HG02870 (cell line): ENCODE measurements around the gene BRD3.
"Not testable (repeated sequence)": the region's sequence is repeated elsewhere in the genome, so short reads cannot be mapped to it uniquely, and the experiment has no call there.

Source experiments
- ATAC-seq: cut with Tn5 transposase; IDR thresholded peaks from one replicate; pipeline ENCODE4 v1.9.1; 2021; ENCODE audit warnings: mild to moderate bottlenecking, moderate library complexity; ENCODE audit not compliant: unreplicated experiment

Gene BRD3

DNA sequence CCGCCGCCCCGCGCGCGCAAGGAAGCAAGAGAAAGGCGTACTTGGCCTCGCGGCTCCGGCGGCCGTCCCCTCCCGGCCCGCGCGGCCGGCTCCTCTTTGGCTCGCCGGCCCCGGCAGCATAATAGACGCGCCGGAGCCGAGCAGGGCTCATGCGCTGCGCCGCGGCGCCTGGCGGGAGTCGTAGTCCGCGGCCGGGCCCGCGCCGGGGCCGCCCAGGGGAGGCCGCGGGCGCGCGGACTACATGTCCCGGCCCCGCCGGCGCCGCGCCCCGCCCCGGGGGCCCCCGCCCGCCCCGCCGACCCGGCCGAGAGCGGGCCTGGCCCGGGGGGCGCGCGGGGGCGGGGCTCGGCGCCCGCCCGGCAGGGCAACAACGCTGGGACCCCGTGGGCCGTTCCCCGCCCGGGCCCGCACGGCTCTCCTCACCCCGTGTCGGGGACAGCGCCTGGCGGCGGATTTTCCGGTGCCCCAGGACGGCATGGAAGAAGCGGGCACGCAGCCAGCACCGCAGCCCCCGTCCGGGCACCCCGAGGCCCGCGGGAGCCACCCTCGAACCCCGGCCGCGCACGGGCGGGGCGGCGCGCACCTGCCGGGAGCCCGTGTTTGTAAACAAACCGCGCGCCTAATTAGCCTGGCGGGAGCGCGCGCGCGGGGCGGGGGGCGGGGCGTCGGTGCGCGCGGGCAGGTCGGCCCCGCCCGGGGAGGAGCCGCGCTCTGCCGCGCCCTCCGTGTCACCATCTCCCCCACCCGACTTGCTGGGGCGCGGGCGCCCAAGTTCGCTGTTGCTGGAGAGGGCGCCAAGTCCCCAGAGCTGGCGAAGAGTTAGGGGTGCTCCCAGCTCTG, at the start of gene BRD3:
Gene BRD3 (minus strand): TSS at position 123 of the 840 bp plus-strand sequence. CDS start 14,549 bp downstream, outside the sequence.
- ATAC-seq = peak; percentile 68

DNA sequence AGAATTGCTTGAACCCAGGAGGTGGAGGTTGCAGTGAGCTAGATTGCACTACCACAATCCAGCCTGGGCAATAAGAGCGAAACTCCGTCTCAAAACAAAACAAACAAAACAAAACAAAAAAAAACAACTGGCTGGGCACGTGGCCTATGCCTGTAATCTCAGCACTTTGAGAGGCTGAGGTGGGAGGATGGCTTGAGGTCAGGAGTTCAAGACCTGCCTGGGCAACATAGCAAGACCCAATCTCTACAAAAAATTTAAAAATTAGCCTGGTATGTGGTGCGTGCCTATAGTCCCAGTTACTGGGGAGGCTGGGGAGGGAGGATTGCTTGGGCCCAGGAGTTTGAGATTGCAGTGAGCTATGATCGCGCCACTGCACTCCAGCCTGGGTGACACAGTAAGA, 44.7 kb upstream of the BRD3 start:
- ATAC-seq = no peak

DNA sequence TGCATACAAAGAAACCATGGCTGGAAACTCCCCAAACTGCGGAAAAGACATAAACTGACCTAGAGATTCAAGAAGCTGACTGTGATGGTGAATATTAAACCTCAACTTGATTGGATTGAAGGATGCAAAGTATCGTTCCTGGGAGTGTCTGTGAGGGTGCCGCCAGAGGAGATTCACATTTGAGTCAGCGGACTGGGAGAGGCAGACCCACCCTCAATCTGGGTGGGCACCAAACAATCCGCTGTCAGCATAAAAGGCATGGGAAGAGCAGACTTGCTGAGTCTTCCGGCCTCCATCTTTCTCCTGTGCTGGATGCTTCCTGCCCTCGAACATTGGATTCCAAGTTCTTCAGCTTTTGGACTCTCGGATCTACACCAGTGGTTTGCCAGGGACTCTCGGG, 43.2 kb upstream of the BRD3 start:
- ATAC-seq = no peak

DNA sequence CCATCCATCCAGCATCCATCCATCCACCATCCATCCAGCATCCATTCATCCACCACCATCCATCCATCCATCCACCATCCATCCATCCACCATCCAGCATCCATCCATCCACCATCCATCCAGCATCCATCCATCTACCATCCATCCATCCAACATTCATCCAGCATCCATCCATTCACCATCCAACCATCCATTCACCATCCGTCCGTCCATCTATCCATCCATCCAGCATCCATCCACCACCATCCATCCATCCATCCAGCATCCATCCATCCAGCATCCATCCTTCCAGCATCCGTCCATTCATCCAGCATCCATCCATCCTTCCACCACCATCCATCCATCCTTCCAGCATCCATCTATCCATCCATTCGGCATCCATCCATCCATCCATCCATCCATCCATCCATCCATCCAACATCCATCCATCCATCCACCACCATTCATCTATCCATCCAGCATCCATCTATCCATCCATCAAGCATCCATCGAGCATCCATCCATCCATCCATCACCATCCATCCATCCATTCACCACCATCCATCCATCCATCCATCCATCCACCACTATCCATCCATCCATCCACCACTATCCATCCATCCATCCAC, 35.7 kb upstream of the BRD3 start:
- no peak for ATAC-seq

DNA sequence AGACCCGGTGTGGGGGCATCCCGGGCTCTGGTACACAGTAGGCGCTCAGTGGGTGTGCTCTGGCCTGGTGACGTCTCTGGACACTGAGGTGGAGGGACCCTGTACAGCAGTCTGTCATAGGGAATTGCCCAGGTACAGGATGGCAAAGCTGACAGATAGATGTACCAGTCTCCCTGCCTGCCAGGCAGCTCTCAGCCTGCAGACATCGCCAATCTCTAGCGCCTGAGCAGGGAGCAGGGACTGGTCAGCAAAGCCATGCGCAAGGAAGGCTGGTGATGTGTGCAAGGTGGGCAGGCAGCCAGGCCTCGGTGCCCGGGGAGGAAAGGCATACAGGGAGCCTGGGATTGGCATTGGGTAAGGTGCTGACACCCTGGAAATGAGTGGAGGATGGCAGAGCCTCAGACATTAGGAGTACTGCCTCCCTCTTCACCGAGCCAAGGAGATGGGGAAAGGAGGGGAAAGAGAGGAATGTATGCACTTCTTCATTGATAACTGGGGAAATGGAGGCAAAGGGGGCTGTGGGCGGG, 33.9 kb upstream of the BRD3 start:
- no peak for ATAC-seq

DNA sequence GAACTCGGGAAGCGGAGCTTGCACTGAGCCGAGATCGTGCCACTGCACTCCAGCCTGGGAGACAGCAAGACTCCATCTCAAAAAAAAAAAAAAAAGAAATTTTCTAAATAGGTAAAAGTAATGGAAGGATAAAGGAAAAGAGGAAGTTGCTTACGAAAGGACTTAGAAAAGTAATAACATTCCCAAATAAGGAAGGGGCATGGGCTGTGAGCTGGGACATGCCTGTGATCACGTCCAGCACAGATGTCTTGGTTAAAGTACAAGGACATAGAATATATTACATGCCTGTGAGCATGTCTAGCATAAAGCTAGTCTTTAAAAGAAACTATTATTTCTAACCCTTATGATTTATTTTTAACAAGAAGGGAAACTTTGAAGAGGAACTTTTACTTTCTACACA, 33.3 kb upstream of the BRD3 start:
- not testable (repeated sequence) for ATAC-seq

DNA sequence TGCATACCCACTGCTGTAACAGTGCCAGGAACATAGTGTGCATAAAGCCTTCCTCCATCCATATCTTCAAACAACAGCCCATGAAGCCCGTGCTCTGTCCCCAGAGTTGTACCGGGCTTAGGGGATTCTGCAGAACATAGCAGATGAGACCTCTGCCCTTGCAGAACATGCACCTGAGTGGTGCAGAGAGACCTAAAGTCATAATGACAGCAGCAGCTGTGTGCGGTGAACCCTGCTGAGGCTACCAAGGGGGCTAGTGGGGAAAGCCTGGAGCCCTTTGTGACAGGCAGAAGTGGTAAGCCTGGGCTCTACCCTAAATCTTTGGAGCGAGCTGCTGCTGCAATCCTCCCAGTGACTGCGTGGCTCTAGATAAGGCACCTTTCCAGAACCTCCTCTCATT, 32.2 kb upstream of the BRD3 start:
- no peak for ATAC-seq

DNA sequence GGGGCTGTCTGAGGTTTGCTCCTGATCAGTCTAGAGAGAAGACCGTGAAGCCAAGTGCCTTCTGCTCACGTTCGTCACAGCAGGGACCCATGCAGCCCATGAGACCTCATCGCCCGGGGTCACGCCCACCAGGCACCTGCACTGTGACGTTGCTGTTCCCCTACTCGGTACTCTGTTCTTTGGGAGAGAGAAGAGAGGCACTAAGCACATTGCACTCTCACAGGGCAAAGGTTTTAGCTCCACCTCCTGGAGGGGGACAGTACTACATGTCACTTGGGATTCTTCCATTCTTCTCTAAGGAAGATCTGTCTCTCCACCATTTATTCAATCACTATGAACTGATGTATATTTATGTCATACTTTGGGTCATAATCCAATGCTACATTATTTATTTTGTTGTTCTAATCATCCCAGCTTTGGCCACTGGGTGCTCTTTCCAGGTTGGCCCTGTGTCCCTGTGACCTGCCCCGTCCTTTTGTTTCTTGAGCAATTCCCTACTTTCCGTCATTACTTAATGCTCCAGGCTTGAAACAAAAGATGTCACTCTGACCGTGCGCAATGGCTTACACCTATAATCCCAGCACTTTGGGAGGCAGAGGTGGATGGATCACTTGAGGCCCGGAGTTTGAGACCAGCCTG, 31.4 kb upstream of the BRD3 start:
- ATAC-seq = no peak

DNA sequence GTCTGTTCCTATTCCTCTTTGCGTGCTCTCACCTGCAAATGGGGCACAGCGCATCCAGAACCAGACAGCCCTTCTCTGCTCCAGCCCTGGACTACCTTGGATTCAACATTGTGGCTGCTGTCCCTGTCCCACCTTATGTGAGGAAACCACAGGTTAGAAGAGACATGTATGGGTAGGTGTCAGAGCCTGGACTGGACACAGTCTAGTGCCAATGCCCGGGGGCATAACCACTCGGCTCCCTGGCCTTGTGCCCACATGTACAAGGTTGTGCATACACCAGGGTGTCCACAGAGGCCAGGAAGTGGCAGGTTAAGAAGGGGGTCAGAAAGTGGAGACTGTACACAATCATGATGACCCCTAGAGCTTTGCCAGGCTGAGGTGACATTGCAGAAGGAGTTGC, 22.1 kb upstream of the BRD3 start:
- ATAC-seq = no peak

DNA sequence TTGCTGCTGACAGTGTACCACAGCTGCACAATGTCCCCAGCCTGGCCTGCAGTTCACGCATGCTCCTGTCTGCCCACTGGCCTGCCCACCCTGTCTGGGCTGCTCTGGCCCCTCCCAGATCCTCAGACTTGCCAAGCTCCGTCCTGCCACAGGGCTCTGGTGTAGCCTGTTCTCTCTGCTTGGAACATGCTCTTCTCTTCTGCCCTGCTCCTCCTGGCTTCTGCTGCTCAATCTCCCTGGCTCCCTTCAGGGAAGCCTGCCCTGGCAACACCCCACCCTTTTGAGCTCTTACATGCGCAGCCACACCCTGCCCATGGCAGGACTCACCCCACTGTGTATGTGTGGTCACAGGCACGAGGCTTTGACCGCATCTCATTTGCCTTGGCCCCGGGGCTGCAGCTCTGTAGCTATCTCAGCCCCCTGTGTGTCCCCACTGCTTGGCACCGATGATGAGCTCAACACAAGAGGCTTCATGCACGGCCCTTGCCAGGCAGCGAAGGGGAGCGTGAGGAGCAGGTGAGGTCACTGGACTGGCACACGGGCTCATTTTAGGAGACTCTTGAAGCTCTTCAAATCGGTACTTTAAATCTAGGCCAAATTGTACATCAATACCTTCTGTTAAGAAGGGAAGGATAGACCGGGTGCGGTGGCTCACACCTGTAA, 20.4 kb upstream of the BRD3 start:
- ATAC-seq = no peak

DNA sequence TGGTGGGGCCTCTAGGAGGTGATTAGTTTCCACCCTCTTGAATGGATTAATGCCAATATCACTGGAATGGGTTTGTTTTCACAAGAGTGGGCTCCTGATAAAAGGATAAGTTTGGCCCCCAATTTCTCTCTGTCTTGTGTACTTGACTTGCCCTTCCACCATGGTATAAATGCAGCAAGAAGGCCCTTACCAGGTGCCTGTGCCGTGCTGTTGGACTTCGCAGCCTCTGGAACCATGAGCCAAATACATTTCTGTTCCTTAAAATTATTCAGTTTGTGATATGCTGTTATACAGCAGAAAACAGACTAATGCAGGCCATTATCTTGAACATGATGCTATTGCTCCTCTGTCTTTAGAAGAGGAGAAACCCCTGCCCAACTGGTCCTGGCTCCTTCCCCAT, 17.8 kb upstream of the BRD3 start:
- no peak for ATAC-seq

DNA sequence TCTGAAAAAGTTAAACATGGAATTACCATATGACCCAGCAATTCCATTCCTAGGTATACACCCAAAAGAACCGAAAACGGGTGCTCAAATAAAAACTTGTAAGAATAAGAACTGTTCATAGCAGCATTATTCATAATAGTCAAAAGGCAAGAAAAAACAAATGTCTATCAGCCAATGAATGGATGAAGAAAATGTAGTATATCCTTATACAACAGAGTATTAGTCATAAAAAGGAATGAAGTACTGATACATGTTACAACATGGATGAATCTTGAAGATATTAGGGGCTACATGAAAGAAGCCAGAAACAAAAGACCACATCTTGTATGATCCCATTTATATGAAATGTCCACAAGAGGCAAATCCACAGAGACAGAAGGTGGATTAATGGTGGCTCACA, 15.6 kb upstream of the BRD3 start:
- no peak for ATAC-seq

DNA sequence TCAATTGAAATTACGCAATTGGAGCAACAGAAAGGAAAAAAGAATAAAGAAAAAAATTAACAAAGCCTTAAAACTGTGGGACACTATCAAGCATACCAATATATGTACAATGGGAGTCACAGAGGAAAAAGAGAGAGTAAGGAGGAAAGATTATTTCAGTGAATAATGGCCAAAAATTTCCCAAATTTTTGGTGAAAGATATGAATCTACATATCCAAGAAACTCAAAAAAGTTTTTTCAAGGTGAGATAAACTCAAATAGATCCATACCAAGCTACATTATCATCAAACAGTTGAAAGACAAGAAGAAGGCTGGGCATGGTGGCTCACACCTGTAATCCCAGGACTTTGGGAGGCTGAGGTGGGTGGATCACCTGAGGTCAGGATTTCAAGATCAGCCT, 8.8 kb upstream of the BRD3 start:
- ATAC-seq = no peak

DNA sequence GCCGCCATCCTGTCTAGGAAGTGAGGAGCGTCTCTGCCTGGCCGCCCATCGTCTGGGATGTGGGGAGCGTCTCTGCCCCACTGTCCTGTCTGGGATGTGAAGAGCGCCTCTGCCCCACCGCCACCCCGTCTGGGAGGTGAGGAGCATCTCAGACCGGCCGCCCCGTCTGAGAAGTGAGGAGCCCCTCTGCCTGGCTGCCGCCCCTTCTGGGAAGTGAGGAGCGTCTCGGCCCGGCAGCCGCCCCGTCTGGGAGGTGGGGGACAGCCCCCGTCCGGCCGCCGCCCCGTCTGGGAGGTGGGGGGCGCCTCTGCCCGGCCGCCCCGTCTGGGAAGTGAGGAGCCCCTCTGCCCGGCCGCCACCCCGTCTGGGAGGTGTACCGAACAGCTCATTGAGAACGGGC, 7.9 kb upstream of the BRD3 start:
- not testable (repeated sequence) for ATAC-seq

DNA sequence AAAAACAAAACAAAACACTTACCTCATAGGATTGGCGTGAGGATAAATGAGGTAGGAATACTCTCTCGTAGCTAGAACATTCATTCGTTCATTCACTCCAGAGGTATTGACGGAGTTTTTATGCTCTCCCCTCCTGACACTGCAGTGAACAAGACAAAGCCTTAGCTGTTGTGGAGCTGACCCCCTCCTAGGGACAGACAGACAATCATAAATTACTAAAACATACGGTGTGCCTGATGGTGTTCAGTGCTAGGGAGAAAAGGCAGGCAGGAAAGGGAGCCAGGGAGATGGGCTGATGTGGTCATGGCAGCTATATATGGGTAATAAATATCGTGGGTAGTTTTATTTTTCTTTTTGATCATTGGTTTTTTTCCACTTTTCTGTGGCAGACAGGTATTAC, 5.7 kb upstream of the BRD3 start:
- ATAC-seq = no peak

DNA sequence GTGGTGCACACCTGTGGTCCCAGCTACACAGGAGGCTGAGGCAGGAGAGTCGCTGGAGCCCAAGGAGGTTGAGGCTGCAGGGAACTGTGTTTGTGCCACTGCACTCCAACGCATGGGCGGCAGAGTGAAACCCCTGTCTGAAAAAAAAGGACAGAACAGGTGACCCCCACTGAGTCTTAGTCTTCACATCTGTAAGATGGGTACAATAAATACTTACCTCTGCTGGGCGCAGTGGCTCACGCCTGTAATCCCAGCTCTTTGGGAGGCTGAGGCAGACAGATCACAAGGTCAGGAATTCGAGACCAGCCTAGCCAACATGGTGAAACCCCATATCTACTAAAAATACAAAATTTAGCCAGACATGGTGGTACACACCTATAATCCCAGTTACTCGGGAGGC, 4.9 kb upstream of the BRD3 start:
- not testable (repeated sequence) for ATAC-seq

DNA sequence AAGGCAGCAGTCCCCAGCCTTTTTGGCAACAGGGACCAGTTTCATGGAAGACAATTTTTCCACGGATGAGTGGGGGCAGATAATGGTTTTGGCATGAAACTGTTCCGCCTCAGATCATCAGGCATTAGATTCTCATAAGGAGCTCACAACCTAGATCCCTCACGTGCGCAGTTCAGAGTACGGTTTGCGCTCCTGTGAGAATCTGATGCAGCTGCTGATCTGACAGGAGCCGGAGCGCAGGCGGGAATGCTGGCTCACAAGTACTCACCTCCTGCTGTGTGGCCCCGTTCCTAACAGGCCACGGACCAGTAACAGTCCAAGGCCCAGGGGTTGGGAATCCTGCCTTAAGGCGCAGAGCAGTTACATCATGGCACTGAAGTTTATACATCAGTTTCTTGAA, 3.3 kb upstream of the BRD3 start:
- ATAC-seq = no peak

DNA sequence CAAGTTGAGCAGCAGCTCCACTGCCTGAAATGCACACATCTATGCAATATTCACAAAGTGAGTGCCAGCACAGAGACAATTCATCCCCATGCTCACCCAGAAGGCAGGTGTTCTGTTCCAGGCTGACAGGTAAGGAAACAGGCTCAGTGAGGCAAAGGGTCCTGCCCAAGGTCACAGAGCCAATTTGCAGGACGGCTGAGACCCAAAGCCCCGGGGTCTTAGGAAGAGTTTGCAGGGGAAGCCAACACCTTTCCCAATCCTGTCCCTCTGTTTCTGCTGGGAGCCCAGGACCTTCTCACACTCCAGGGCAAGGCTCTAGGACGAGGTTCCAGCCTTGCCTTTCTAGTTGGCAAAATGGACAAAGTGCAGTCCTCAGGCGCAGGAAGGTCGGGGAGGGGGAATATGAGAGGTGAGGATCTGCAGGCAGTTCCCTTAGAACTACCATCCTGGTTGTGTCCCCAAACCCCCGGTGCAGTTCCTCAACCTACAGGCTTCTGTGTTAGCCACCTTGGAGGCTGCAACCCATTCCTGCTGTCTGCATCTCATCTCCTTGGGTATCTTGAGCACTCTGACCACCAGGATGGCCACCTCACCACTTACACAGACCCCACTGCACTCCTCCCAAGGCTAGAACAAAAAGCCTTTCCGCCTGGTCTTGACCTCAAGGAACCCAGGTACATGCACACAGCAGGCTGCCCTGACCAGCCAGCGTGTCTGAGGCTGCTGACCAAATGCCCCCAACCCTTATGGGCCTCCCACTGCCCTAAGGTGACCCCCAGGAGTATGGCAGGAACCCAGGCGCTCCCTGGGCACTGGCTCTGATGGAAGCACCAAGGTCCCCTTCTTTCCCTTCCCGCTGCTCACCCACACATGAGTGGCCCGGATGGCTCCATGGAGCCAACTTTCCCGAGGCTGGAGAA, 1.9 kb upstream of the BRD3 start:
- no peak for ATAC-seq

DNA sequence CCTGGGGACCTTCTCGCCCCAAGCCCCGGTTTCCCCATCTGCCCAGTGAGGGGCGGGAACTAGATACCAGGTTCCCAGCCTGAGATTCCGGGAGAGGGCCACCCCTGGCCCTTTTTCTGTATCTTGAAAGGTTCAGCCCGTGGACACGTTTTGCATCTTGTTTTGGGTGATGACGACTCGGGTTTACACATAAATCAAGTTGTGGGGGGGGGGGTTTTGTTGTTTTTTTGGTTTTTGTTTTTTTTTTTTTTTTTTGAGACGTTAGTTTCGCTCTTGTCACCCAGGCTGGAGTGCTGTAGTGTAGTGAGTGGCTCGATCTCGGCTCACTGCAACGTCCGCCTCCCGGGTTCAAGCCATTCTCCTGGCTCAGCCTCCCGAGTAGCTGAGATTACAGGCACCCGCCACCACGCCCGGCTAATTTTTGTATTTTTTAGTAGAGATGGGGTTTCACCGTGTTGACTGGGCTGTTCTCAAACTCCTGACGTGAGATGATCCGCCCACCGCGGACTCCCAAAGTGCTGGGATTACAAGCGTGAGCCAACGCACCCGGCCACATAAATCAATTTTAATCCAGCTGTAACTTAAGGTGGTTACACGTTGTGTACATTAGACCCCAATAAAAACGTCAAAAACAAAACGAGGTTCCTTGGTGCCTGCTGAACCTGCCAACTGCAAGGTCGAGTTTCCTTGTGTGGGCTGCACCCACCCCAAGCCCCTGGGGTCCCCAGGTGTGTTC, 1.1 kb upstream of the BRD3 start:
- ATAC-seq = no peak
